HG03565 (cell line): ENCODE data around the gene KRTAP3-3.
"Not testable (repeated sequence)": the region's sequence is repeated elsewhere in the genome, so short reads cannot be mapped to it uniquely, and the experiment has no call there.

Experiments
- ATAC-seq: cut with Tn5 transposase; IDR thresholded peaks from one replicate; pipeline ENCODE4 v1.9.1; 2021; ENCODE audit warnings: mild to moderate bottlenecking, moderate library complexity; ENCODE audit not compliant: unreplicated experiment

The KRTAP3-3 gene

GRCh38 chr17:40993839-40994238 lies at the start of gene KRTAP3-3:
TSS of gene KRTAP3-3 (minus strand) at chr17:40994164. CDS start at chr17:40994097, 67 bp downstream.
- ATAC-seq, result no peak

GRCh38 chr17:41042953-41043352 lies 49.0 kb upstream of the KRTAP3-3 start:
- no peak for ATAC-seq

GRCh38 chr17:41040783-41041571 lies 47.0 kb upstream of the KRTAP3-3 start, which contains the start of gene KRTAP1-1:
TSS of gene KRTAP1-1 (minus strand) at chr17:41041450. CDS start at chr17:41041397, 53 bp downstream.
- not testable (repeated sequence) for ATAC-seq

GRCh38 chr17:41037853-41038350 lies 43.9 kb upstream of the KRTAP3-3 start:
- ATAC-seq, result no peak

- ATAC-seq, result not testable (repeated sequence)
Observed at GRCh38 chr17:41034346-41034935, 40.5 kb upstream of the KRTAP3-3 start, which contains the start of gene KRTAP1-3. TSS of gene KRTAP1-3 (minus strand) at chr17:41034874. CDS start at chr17:41034821, 53 bp downstream.

- ATAC-seq, result no peak
Observed at GRCh38 chr17:41029633-41030245, 35.8 kb upstream of the KRTAP3-3 start, which contains the start of gene KRTAP1-4. TSS of gene KRTAP1-4 (minus strand) at chr17:41030195. CDS start at chr17:41030078, 117 bp downstream.

- ATAC-seq, result no peak
Observed at GRCh38 chr17:41026715-41027471, 32.9 kb upstream of the KRTAP3-3 start, which contains the start of gene KRTAP1-5. TSS of gene KRTAP1-5 (minus strand) at chr17:41027208. CDS start at chr17:41027155, 53 bp downstream.

- no peak for ATAC-seq
Observed at GRCh38 chr17:41024697-41025096, 30.7 kb upstream of the KRTAP3-3 start.

GRCh38 chr17:41020336-41020735 lies 26.4 kb upstream of the KRTAP3-3 start:
- ATAC-seq, result no peak

GRCh38 chr17:41019415-41019814 lies 25.5 kb upstream of the KRTAP3-3 start:
- ATAC-seq, result no peak

GRCh38 chr17:41018541-41018940 lies 24.6 kb upstream of the KRTAP3-3 start:
- ATAC-seq, result no peak

GRCh38 chr17:41016578-41017215 lies 22.7 kb upstream of the KRTAP3-3 start:
- ATAC-seq, result no peak

GRCh38 chr17:41015454-41015853 lies 21.5 kb upstream of the KRTAP3-3 start:
- no peak for ATAC-seq

GRCh38 chr17:41013606-41014005 lies 19.6 kb upstream of the KRTAP3-3 start:
- ATAC-seq, result no peak

- no peak for ATAC-seq
Observed at GRCh38 chr17:41013181-41013580, 19.2 kb upstream of the KRTAP3-3 start.

- no peak for ATAC-seq
Observed at GRCh38 chr17:41012326-41013120, 18.6 kb upstream of the KRTAP3-3 start.

- ATAC-seq, result no peak
Observed at GRCh38 chr17:41010441-41010840, 16.5 kb upstream of the KRTAP3-3 start.

GRCh38 chr17:41009936-41010335 lies 16.0 kb upstream of the KRTAP3-3 start:
- ATAC-seq, result no peak

- ATAC-seq, result no peak
Observed at GRCh38 chr17:41009301-41009760, 15.4 kb upstream of the KRTAP3-3 start.
